T-helper 2 cell (primary cell): ENCODE data around the gene HCAR1.
"Not testable (repeated sequence)": the region's sequence is repeated elsewhere in the genome, so short reads cannot be mapped to it uniquely, and the experiment has no call there.

Experiments used
- DNase-seq, 5 experiments: peaks; one replicate each; pipeline versions ENCODE4 v3.0.0 to v3.0.0-alpha.2; 2012 to 2022
- total RNA-seq, 2 donors: gene quantifications; one replicate each; lab custom pipeline; 2026; lab: John Stamatoyannopoulos, UW

Gene HCAR1
- total RNA-seq: 0.34 to 1.2 reads per million in 2 donors

- DNase-seq: peak in 3 of 5 experiments; percentile 10 to 90 (median 21)
Measured at GRCh38 chr12:122730215-122731014, at the start of gene HCAR1. Gene HCAR1 (minus strand): TSS chr12:122730844. CDS start chr12:122730339, 505 bp downstream.

GRCh38 chr12:122757568-122757967, 26.9 kb upstream of the HCAR1 start:
- no peak for DNase-seq

GRCh38 chr12:122754790-122755189, 24.1 kb upstream of the HCAR1 start:
- no peak for DNase-seq

- no peak for DNase-seq
Measured at GRCh38 chr12:122753319-122753650, 22.6 kb upstream of the HCAR1 start.

- peak; percentile 97 to 99 (median 99) for DNase-seq
Measured at GRCh38 chr12:122752464-122753318, 22.0 kb upstream of the HCAR1 start, which contains the start of gene DENR. Gene DENR (plus strand): TSS chr12:122752824. CDS start chr12:122753702, 878 bp downstream.

GRCh38 chr12:122750781-122751515, 20.3 kb upstream of the HCAR1 start:
- DNase-seq: not testable (repeated sequence)

GRCh38 chr12:122749569-122750332, 19.1 kb upstream of the HCAR1 start:
- DNase-seq: no peak

- no peak for DNase-seq
Measured at GRCh38 chr12:122747224-122748135, 16.8 kb upstream of the HCAR1 start.

GRCh38 chr12:122743895-122744525, 13.4 kb upstream of the HCAR1 start:
- DNase-seq: no peak

GRCh38 chr12:122740351-122740750, 9.7 kb upstream of the HCAR1 start:
- no peak for DNase-seq

- DNase-seq: no peak
Measured at GRCh38 chr12:122738571-122738970, 7.9 kb upstream of the HCAR1 start.

- no peak for DNase-seq
Measured at GRCh38 chr12:122732611-122733010, 2.0 kb upstream of the HCAR1 start.

- DNase-seq: peak in 1 of 5 experiments; percentile 47
Measured at GRCh38 chr12:122732170-122732569, 1.5 kb upstream of the HCAR1 start.

- no peak for DNase-seq
Measured at GRCh38 chr12:122729583-122730214, 945 bp downstream of the HCAR1 start.

- DNase-seq: peak in 2 of 5 experiments; percentile 25 to 39
Measured at GRCh38 chr12:122726080-122726558, 4.5 kb downstream of the HCAR1 start.

- DNase-seq: no peak
Measured at GRCh38 chr12:122725452-122726079, 5.1 kb downstream of the HCAR1 start.

- DNase-seq: no peak
Measured at GRCh38 chr12:122724641-122725243, 5.9 kb downstream of the HCAR1 start.

GRCh38 chr12:122722387-122722786, 8.3 kb downstream of the HCAR1 start:
- DNase-seq: no peak

GRCh38 chr12:122721057-122721545, 9.5 kb downstream of the HCAR1 start:
- peak in 1 of 5 experiments; percentile 73 for DNase-seq
